AG08396 (cell line): ENCODE data around the gene VRK3.
"Not testable (repeated sequence)": the region's sequence is repeated elsewhere in the genome, so short reads cannot be mapped to it uniquely, and the experiment has no call there.

Experiments
- DNase-seq: peaks from one replicate; pipeline ENCODE4 v3.0.0; 2012; ENCODE audit warnings: low spot score, mixed read lengths

VRK3 gene

GRCh38 chr19:49954933-49955332 lies 70.2 kb downstream of the VRK3 start:
- no peak for DNase-seq

DNA sequence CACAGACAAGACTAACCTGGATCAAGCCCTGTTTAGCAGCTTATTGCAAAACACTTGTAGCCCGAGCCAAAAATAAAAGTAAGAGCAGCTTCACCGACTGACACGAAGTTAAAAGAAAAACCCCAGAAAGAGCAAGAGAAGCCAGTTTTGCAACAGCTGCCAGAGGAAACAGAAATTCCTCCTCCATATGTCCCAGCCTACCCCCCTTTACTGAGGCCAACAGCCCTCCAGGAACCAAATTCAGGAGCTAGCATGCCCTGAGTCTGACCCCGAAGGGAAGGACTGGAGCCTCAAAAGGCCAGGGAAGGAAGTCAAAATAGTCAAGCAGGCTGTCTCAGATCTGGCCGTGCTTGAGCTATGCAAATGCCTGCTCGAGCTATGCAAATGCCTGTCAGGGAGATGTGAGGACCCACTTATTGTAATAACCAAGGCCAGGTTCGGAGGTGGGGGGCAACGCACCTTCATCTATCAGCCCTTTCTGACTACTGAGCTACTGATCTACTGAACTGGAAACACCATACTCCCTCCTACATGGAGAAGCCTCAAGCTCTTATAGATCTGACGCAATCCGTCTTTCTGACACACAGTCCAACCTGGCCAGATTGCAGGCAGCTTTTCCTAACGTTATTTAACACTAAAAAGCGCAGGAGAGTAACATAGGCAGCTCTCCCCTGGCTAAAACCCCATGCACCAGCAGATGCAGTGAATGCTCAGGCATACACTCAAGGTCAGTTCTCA lies 70.9 kb downstream of the VRK3 start:
- DNase-seq: no peak

DNA sequence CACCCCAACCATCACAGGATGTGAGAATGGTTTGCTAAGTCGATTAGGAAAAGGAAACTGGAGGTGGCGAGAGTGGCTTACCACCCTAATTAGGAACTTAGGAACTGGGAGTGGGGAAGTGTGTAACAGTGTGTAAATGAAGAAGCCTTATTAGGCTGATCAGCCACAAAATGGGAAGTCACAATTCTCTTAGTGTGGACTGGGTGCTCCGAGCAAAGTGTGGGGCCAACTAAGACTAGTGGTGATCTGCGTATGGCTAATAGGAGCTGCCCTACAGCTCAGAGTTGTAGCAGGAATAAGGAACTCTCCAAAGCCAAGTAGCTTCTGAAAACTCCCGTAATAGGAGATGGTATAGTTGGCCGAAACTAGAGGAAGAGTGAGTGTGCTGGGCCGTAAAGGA lies 71.8 kb downstream of the VRK3 start:
- no peak for DNase-seq

GRCh38 chr19:49952906-49953305 lies 72.3 kb downstream of the VRK3 start:
- DNase-seq: no peak

DNA sequence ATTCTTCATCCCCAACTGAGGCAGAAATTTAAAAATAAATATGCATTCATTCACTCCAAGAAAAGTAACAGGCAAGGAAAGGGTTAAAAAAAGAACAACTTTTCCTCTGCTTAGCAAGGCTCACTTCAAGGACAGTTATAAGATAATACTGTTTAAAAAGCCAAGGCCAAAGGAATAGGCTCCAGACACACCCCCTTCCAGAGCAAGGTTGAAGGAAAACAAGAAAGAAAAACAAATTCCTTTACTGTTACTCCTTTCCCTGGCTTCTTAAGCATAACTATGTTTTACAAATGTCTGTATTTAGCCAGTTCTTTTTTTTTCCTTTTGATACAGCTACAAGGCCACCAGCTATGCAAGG lies 72.7 kb downstream of the VRK3 start:
- no peak for DNase-seq

DNA sequence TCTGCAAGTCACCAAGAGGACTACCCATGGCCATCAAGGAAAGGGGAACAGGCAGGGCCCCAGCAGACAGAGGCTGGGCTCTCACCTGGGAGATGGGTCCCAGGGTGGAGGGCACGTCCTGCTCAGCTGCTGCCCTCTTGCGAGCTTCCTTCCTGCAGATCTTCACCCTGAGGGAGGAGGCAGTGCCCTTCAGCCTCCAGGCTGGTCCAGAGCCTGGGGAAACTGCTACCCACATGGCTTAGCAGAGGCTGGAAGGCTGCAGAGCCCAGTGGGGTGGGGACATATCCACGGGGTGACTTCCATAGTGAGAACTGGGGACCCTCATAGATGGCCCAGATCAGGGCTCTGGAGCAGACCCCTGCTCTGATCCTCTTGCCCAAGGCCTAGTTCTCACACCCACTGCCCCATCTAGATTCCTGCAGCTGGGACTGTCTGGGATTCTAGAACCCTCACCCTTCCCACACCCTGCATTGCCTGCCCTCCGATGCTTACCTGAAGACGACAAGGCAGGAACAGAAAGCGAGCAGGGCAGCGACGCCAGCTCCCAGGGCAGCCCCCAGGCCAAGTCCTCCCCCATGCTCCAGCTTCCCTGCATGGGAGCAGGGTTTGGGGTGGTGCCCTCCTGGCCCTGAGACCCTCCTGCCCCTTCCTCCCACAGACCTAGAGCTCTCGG lies 73.2 kb downstream of the VRK3 start:
- DNase-seq: no peak

DNA sequence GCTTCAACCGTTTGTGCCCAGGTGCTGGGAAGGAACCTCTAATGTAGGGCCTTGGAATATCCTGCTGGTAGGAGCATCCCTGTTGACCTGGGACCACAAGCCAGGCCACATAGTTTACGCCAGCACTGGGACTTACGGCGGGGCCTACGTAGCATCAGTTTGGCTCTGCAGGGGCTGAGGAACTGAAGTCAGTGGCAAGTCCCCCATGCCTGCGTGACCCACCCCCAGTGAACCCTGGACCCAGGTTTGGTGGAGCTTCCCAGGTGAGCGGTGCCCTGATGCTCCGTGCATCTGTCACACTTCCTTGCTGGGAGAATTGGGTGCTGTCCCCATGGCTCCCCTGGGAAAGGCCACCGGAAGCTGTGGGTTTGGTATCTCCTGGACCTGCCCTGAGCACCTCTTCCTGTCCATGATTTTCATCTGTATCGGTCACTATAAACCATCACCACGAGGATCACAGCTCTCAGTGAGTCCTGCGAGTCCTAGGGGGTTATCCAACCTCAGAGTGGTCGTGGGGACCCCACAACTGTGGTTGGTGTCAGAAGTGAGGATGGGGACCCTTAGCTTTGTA lies 74.1 kb downstream of the VRK3 start:
- DNase-seq: no peak

DNA sequence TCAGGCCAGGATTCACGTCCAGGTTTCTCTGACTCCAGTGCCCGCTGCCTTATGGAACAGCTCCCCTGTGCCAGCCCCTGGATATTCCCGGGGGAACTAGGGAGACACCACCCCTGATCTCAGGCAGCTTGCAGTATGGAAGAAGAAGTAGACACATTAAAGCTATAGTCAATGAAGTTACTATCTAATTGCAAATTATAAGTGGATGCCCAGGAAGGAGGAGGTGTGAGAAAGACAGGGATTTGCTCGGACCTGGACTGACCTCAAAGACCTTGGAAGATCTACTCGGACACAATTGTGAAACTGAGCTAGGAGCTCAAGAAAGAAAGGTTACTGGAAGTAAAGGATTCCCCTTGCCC lies 74.6 kb downstream of the VRK3 start:
- no peak for DNase-seq

- no peak for DNase-seq
Measured at GRCh38 chr19:49949742-49950589, 75.2 kb downstream of the VRK3 start.

DNA sequence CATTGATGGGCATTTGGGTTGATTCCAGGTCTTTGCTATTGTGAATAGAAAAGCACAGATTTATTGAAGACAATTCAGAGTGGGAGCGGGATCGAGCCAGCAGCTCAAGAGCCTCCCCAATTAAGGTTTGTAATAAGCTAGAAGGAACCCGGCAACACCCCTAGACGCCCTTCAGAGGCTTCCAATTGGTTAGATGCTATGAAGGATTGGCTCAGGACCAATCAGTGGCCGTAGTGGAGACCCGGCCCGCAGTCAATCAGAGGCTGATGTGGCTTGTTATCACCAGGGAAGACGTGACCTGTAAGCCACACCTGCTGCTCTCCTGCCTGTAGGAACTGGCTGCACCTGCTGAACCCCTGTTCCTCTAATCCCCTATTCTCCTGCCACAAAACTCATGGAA lies 78.8 kb downstream of the VRK3 start:
- DNase-seq: no peak

DNA sequence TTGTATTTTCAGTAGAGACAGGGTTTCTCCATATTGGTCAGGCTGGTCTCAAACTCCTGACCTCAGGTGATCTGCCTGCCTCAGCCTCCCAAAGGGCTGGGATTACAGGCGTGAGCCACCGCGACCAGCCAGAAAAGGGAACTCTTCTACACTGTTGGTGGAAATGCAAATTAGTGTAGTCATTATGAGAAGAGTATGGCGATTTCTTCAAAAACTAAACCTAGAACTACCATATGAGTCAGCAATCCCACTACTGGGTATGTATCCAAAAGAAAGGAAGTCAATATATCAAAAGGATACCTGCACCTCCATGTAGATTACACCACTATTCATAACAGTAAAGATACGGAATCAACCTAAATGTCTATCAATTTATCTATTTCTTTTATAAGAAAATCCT lies 80.6 kb downstream of the VRK3 start:
- not testable (repeated sequence) for DNase-seq

DNA sequence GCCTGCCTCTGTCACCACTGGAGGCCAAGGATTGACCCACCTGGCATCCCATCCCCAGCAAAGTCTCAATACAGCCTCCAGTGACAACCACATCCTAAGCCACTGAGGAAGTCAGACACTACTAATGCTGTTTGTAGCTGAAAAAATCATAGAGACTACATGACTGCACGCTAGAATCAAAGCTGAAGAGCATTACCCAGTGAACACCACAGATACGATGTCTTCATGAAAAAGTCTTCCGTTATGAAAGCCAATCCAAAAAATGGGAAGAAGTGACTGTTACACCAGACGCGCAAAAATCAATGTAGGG lies 84.7 kb downstream of the VRK3 start:
- no peak for DNase-seq

DNA sequence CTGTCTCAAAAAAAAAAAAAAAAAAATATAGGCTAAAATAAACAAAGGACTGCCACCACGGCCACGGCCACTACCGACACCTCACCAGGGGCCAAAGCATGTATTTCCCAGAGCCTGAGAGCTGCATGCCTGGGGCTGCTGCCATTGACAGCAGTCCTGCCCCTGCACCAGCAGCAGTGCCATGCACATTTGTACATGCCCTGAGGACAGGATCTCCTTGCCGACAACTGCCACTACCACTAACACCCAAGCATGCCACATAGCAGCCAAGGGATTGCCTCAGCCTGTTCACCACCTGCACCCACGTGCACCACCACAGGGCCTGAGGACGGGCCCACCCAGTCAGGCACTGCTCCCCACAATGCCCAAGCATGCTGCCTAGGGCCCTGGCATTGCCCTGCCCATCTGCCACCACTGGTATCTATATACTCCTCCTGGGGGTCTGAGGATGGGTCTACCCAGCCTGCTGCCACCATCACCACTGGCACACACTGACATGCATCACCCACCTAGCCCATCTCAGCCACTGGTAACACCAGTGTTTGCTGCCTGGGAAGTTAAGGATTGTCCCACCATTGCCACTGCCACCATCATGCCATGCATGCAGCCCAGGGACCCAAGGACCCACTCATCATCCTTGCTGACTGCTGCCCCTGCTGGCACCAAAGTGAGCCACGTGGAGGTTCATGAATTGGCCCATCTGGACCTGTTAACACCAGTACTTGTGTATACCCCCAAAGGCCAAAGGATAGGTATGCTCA lies 85.3 kb downstream of the VRK3 start:
- no peak for DNase-seq

GRCh38 chr19:49938662-49939061 lies 86.5 kb downstream of the VRK3 start:
- DNase-seq: no peak

- DNase-seq: peak; percentile 79
Measured at GRCh38 chr19:49937750-49938381, 87.3 kb downstream of the VRK3 start.

DNA sequence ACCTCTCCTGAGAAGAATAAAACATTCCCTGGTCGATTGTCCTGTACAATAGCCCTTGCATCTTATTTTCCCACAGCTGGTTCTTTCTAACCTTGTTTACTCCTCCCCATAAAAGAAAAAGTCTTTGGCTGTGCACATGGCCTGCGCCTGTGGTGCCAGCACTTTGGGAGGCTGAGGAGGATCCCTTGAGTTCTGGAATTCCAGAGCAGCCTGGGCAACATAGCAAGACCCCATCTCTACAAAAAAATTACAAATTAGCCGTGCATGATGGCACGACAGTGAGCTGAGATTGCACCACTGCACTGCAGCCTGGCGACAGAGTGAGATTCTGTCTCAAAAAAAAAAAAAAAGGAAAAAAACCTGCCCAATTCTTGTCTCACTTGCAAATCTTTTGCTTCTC lies 88.6 kb downstream of the VRK3 start:
- no peak for DNase-seq

- no peak for DNase-seq
Measured at GRCh38 chr19:49933643-49934042, 91.5 kb downstream of the VRK3 start.

- DNase-seq: no peak
Measured at GRCh38 chr19:49932731-49933131, 92.4 kb downstream of the VRK3 start.

DNA sequence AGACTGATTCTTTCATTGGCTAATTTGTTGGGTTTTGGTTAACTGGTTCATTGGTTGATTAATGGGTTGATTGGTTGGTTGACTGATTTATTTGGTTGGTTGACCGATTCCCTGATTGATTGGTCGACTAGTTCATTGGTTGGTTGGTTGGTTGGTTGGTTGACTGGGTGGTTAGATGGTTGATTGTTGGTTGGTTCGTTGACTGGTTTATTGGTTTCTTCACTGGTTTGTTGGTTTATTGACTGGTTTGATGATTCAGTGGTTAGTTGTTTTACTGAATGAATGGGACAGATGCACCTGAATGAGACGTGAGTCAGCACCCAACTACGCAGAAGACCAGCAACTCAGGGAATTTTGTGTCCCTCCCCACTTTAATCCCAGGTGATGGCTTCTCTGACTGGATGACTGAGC lies 93.1 kb downstream of the VRK3 start:
- DNase-seq: no peak

DNA sequence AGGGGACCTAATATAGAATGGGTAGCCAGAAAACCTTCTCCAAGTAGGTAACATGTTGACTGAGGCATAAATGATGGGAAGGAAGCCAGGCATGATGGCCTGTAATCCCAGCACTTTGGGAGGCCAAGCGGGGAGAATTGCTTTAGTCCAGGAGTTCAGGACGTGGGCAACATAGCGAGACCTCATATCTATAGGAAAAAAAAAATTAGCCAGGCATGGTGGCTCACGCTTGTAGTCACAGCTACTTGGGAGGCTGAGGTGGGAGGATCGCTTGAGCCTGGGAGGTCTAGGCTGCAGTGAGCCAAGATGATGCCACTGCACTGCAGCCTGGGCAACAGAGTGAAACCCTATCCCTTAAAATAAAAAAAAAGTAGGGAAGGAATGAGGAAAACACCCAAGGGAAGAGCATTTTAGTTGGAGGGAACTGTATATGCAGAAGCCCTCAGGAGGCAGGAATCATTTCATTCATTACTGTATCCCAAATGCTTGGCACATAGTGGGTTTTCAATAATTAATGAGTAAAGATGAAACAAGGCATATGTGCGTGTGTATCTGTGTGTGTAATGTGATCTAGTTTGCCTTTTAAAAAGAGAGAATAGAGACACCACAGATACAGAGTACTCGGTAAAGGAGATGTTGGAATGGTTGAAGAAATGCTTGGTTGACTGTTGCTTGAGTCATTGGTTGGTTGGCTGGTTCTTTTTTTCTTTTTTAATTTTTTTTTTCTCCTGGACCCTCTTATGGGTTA lies 93.7 kb downstream of the VRK3 start:
- no peak for DNase-seq

- DNase-seq: no peak
Measured at GRCh38 chr19:49930483-49931011, 94.6 kb downstream of the VRK3 start.
